22Rv1 (cell line): ENCODE data around the gene VCAM1.

ENCODE experiments used
- H3K27ac ChIP-seq: fragments of 450-650 bp; 2 replicates; pipeline ENCODE4 v1.5.1; 2017
- CTCF ChIP-seq: fragments of 450-650 bp; IDR thresholded peaks from 2 replicates; pipeline ENCODE4 v1.5.1; 2017; ENCODE audit warnings: mild to moderate bottlenecking
- ZFX ChIP-seq: fragments of 450-650 bp; IDR thresholded peaks from 2 replicates; pipeline ENCODE4 v1.6.1; 2017; ENCODE audit warnings: antibody characterized with exemption, borderline replicate concordance

VCAM1 gene

GRCh38 chr1:100722221-100722620 lies 2.7 kb downstream of the VCAM1 start:
- no peak for TF ChIP-seq CTCF
- TF ChIP-seq ZFX, result no peak
- H3K27ac ChIP-seq, result no peak overlapping the region

- TF ChIP-seq ZFX (no peak), CTCF (no peak)
- H3K27ac ChIP-seq, result no peak overlapping the region
Observed at GRCh38 chr1:100724281-100724680, 4.7 kb downstream of the VCAM1 start.

- H3K27ac ChIP-seq, result no peak overlapping the region
- TF ChIP-seq ZFX (no peak), CTCF (no peak)
Observed at GRCh38 chr1:100730130-100730529, 10.6 kb downstream of the VCAM1 start.

- no peak overlapping the region for H3K27ac ChIP-seq
Observed at GRCh38 chr1:100731309-100731708, 11.8 kb downstream of the VCAM1 start.

GRCh38 chr1:100731758-100732157 lies 12.2 kb downstream of the VCAM1 start:
- H3K27ac ChIP-seq, result no peak overlapping the region
- TF ChIP-seq CTCF (no peak), ZFX (no peak)

More at GRCh38 chr1:100731309-100731708, 11.8 kb downstream of the VCAM1 start:
- TF ChIP-seq CTCF, result no peak
- no peak for TF ChIP-seq ZFX

- TF ChIP-seq CTCF, result no peak
- no peak for TF ChIP-seq ZFX
- H3K27ac ChIP-seq, result no peak overlapping the region
Observed at GRCh38 chr1:100734676-100735075, 15.1 kb downstream of the VCAM1 start.

GRCh38 chr1:100735244-100735643 lies 15.7 kb downstream of the VCAM1 start:
- TF ChIP-seq CTCF (no peak), ZFX (no peak)
- no peak overlapping the region; the same call in 1 of the 2 replicates for H3K27ac ChIP-seq
